H1 (cell line): ENCODE measurements around the gene CDH11. TPM values are rescaled to one million over a fixed set of nuclear protein-coding genes. Genes with fewer than 3 reads are reported as not detected.

Experiments used
- CTCF ChIA-PET: fragments of 300-600 bp; sonication (Branson Sonifier 250); formaldehyde crosslinking; loops from one replicate; lab custom pipeline; 2021; ENCODE audit not compliant: partially characterized antibody; lab: Charles Lee
- POLR2A ChIA-PET: fragments of 300-600 bp; sonication (Branson Sonifier 250); formaldehyde crosslinking; loops from one replicate; lab custom pipeline; 2021; ENCODE audit warnings: inconsistent platforms; ENCODE audit not compliant: partially characterized antibody; lab: Charles Lee
- DNase-seq, 2 experiments: peaks; one replicate each; pipeline versions ENCODE4 v3.0.0 to v3.0.0-alpha.2; 2010 to 2022; ENCODE audit warnings: low spot score in 2 of 2, low read depth in 1 of 2, mixed read lengths in 1 of 2
- FAIRE-seq: peaks from 2 replicates; lab custom pipeline; 2011; peaks lifted over from hg19 to GRCh38; lab: Jason Lieb, UNC
- H2AFZ ChIP-seq: 2 replicates; pipeline ENCODE4 v1.8.1; 2012; ENCODE audit warnings: low read length, inconsistent platforms
- H2AK5ac ChIP-seq: 2 replicates; pipeline ENCODE4 v1.6.1; 2013; ENCODE audit warnings: low read depth, low read length
- H2BK120ac ChIP-seq: replicated peaks from 2 replicates; pipeline ENCODE3; 2013; ENCODE audit warnings: low read depth, low read length, inconsistent platforms
- H2BK12ac ChIP-seq: 2 replicates; pipeline ENCODE4 v1.6.1; 2013; ENCODE audit warnings: low read depth, low read length
- H2BK15ac ChIP-seq: 2 replicates; pipeline ENCODE4 v1.6.1; 2013; ENCODE audit warnings: low read length
- H2BK20ac ChIP-seq: 2 replicates; pipeline ENCODE4 v1.6.1; 2013; ENCODE audit warnings: low read length
- H2BK5ac ChIP-seq: 2 replicates; pipeline ENCODE4 v1.6.1; 2013; ENCODE audit warnings: low read depth, low read length
- H3K14ac ChIP-seq: 2 replicates; pipeline ENCODE4 v1.6.1; 2013; ENCODE audit warnings: inconsistent platforms; ENCODE audit not compliant: insufficient read length
- H3K18ac ChIP-seq: 2 replicates; pipeline ENCODE4 v1.6.1; 2013; ENCODE audit warnings: low read length; ENCODE audit errors: extremely low read depth
- H3K23ac ChIP-seq: 2 replicates; pipeline ENCODE4 v1.6.1; 2013; ENCODE audit warnings: inconsistent platforms; ENCODE audit not compliant: insufficient read length
- H3K23me2 ChIP-seq: 2 replicates; pipeline ENCODE4 v1.6.1; 2013; ENCODE audit warnings: low read depth, low read length
- H3K27ac ChIP-seq: 2 replicates; pipeline ENCODE4 v1.6.1; 2011; ENCODE audit warnings: low read depth, low read length, inconsistent platforms
- H3K27me3 ChIP-seq, 4 experiments: replicated peaks in 1 of 4; 1 replicate in 1 of 4; 2 replicates in 3 of 4; pipeline versions ENCODE4 v1.6.1 to v1.8.1; 2011 to 2013; ENCODE audit warnings: low read length in 3 of 4, mild to moderate bottlenecking in 3 of 4, inconsistent platforms in 2 of 4, mixed read lengths in 2 of 4, moderate library complexity in 1 of 4; ENCODE audit not compliant: control insufficient read depth in 3 of 4, insufficient read depth in 3 of 4; ENCODE audit errors: extremely low read depth in 1 of 4
- H3K36me3 ChIP-seq, 4 experiments: 2 replicates each; pipeline versions ENCODE4 v1.6.1 to v1.8.1; 2011 to 2013; ENCODE audit warnings: mild to moderate bottlenecking in 4 of 4, low read length in 3 of 4, moderate library complexity in 2 of 4, control low read depth in 1 of 4, inconsistent platforms in 1 of 4; ENCODE audit not compliant: insufficient read depth in 4 of 4, control insufficient read depth in 2 of 4
- H3K4ac ChIP-seq: replicated peaks from 2 replicates; pipeline ENCODE3; 2013; ENCODE audit warnings: low read length, low read depth, mixed read lengths, inconsistent platforms; ENCODE audit not compliant: insufficient read length
- H3K4me1 ChIP-seq, 4 experiments: replicated peaks in 1 of 4; 1 replicate in 1 of 4; 2 replicates in 3 of 4; pipeline versions ENCODE4 v1.6.1 to v1.8.1; 2011 to 2013; ENCODE audit warnings: low read length in 3 of 4, inconsistent platforms in 2 of 4, mixed read lengths in 1 of 4; ENCODE audit not compliant: insufficient read depth in 4 of 4, control insufficient read depth in 3 of 4
- H3K4me2 ChIP-seq, 2 experiments: 2 replicates each; pipeline versions ENCODE4 v1.6.1 to v1.8.1; 2011 to 2013; ENCODE audit warnings: low read depth in 2 of 2, low read length in 2 of 2, control low read depth in 1 of 2, inconsistent platforms in 1 of 2, mild to moderate bottlenecking in 1 of 2; ENCODE audit not compliant: insufficient read depth in 1 of 2
- H3K4me3 ChIP-seq, 4 experiments: fragments of 200-600, 300-600 bp in 1 of 4; sonication (generic), shearing (Covaris generic), sonication (Bioruptor Twin) in 1 of 4; 2 replicates each; pipeline versions ENCODE4 v1.5.1 to v1.8.1; 2011 to 2016; ENCODE audit warnings: low read length in 4 of 4, low read depth in 3 of 4, control low read depth in 2 of 4, inconsistent platforms in 2 of 4, mild to moderate bottlenecking in 2 of 4, mixed read lengths in 1 of 4, moderate library complexity in 1 of 4; ENCODE audit not compliant: insufficient read depth in 2 of 4; ENCODE audit errors: extremely low read depth in 1 of 4
- H3K56ac ChIP-seq: replicated peaks from 2 replicates; pipeline ENCODE3; 2013; ENCODE audit warnings: low read depth, mild to moderate bottlenecking, mixed read lengths, low read length, inconsistent platforms; ENCODE audit not compliant: insufficient read length
- H3K79me1 ChIP-seq: 2 replicates; pipeline ENCODE4 v1.6.1; 2013; ENCODE audit warnings: low read depth, low read length, control low read depth
- H3K79me2 ChIP-seq, 2 experiments: 2 replicates each; pipeline versions ENCODE4 v1.6.1 to v1.8.1; 2012 to 2013; ENCODE audit warnings: low read length in 2 of 2, mild to moderate bottlenecking in 2 of 2, inconsistent platforms in 1 of 2; ENCODE audit not compliant: insufficient read depth in 2 of 2, control insufficient read depth in 1 of 2
- H3K9ac ChIP-seq, 4 experiments: replicated peaks in 1 of 4; 1 replicate in 1 of 4; 2 replicates in 3 of 4; pipeline versions ENCODE4 v1.6.1 to v1.8.1; 2011 to 2013; ENCODE audit warnings: low read depth in 3 of 4, low read length in 3 of 4, control low read depth in 2 of 4, mild to moderate bottlenecking in 2 of 4, moderate library complexity in 2 of 4, inconsistent platforms in 1 of 4; ENCODE audit errors: extremely low read depth in 1 of 4
- H3K9me3 ChIP-seq, 2 experiments: 2 replicates each; pipeline versions ENCODE4 v1.6.1 to v1.8.1; 2012 to 2013; ENCODE audit warnings: mild to moderate bottlenecking in 2 of 2, moderate library complexity in 2 of 2, control low read depth in 1 of 2, inconsistent platforms in 1 of 2, low read depth in 1 of 2, low read length in 1 of 2, mixed read lengths in 1 of 2; ENCODE audit not compliant: insufficient read depth in 2 of 2
- H4K20me1 ChIP-seq, 2 experiments: replicated peaks in 1 of 2; 2 replicates each; pipeline versions ENCODE3 to v1.8.1; 2011 to 2013; ENCODE audit warnings: inconsistent platforms in 2 of 2, low read length in 2 of 2, mild to moderate bottlenecking in 1 of 2; ENCODE audit not compliant: insufficient read depth in 2 of 2, control insufficient read depth in 1 of 2
- H4K5ac ChIP-seq: 2 replicates; pipeline ENCODE4 v1.6.1; 2013; ENCODE audit warnings: low read length, low read depth, mixed read lengths, inconsistent platforms; ENCODE audit not compliant: insufficient read length
- H4K8ac ChIP-seq: 2 replicates; pipeline ENCODE4 v1.8.0; 2013; ENCODE audit warnings: mild to moderate bottlenecking, moderate library complexity, low read length, inconsistent platforms; ENCODE audit not compliant: insufficient read depth; ENCODE audit errors: extremely low read depth
- H4K91ac ChIP-seq: replicated peaks from 2 replicates; pipeline ENCODE3; 2013; ENCODE audit warnings: low read length, mixed read lengths, inconsistent platforms; ENCODE audit not compliant: insufficient read length
- CEBPB ChIP-seq: IDR thresholded peaks from 2 replicates; pipeline ENCODE4 v1.6.1; 2012; ENCODE audit warnings: low read depth, low read length
- EZH2 ChIP-seq: fragments of 200-600 bp; sonication (generic); IDR thresholded peaks from 2 replicates; pipeline ENCODE4 v1.7.1; 2012; ENCODE audit warnings: low read depth, mild to moderate bottlenecking, moderate library complexity, low read length, inconsistent platforms; ENCODE audit not compliant: severe bottlenecking
- GTF2F1 ChIP-seq: IDR thresholded peaks from 2 replicates; pipeline ENCODE4 v1.6.1; 2012; ENCODE audit warnings: low read depth, low read length, improper control_type of control experiment, borderline replicate concordance
- KDM1A ChIP-seq: fragments of 200-600, 300-600 bp; sonication (generic); IDR thresholded peaks from 2 replicates; pipeline ENCODE4 v1.7.1; 2016; ENCODE audit warnings: mild to moderate bottlenecking, low read length, borderline replicate concordance
- NANOG ChIP-seq: IDR thresholded peaks from 2 replicates; pipeline ENCODE4 v1.6.1; 2011; ENCODE audit warnings: low read length, low read depth, mild to moderate bottlenecking, inconsistent platforms; ENCODE audit not compliant: insufficient read depth, poor library complexity, severe bottlenecking
- POLR2A ChIP-seq, 2 experiments: IDR thresholded peaks; 1 replicate in 1 of 2; 2 replicates in 1 of 2; pipeline ENCODE4 v1.6.1; 2011; ENCODE audit warnings: low read depth in 2 of 2, low read length in 2 of 2, mild to moderate bottlenecking in 2 of 2; ENCODE audit errors: control extremely low read depth in 1 of 2
- SAP30 ChIP-seq: fragments of 300-600 bp; sonication (generic); IDR thresholded peaks from 2 replicates; pipeline ENCODE4 v1.7.1; 2012; ENCODE audit warnings: low read length, moderate library complexity, mild to moderate bottlenecking, inconsistent platforms; ENCODE audit not compliant: insufficient read depth, insufficient replicate concordance
- TAF7 ChIP-seq: optimal IDR thresholded peaks from 2 replicates; pipeline ENCODE3; 2011; ENCODE audit warnings: low read depth, mild to moderate bottlenecking, inconsistent platforms, low read length, moderate library complexity, borderline replicate concordance
- TBP ChIP-seq: IDR thresholded peaks from 2 replicates; pipeline ENCODE4 v1.6.1; 2011; ENCODE audit warnings: low read depth, low read length, improper control_type of control experiment
- TEAD4 ChIP-seq: IDR thresholded peaks from 2 replicates; pipeline ENCODE4 v1.6.1; 2012; ENCODE audit warnings: low read depth, low read length, inconsistent platforms, mixed read lengths
- WGBS, 2 experiments: shearing (Covaris generic) in 1 of 2; methylation state at CpG; one replicate each; pipeline versions ENCODE4 v1.1.6 to v1.1.7; 2013 to 2015; ENCODE audit warnings: low lambda C conversion rate in 2 of 2, mixed read lengths in 2 of 2, inconsistent platforms in 1 of 2, low coverage in 1 of 2, missing lambda C conversion rate in 1 of 2; ENCODE audit not compliant: insufficient replicate concordance in 2 of 2, insufficient coverage in 1 of 2, insufficient read length in 1 of 2; ENCODE audit errors: extremely low coverage in 1 of 2, missing lambda C conversion rate in 1 of 2; 5-methylcytosine and 5-hydroxymethylcytosine counted together
- polyA plus RNA-seq, 7 experiments: library from polyadenylated mRNA; depleted of rRNA in 3 of 7; stranded (reverse) in 5 of 7; unstranded in 2 of 7; fragments of >200 nt in 5 of 7; fragments of 200-250 nt in 2 of 7; gene quantifications; 1 replicate in 5 of 7; 2 replicates in 1 of 7; 4 replicates in 1 of 7; pipeline versions ENCODE4 v1.2.1 to v1.2.3, GENCODE V29; 2011 to 2013; ENCODE audit warnings: missing spikeins in 2 of 7, mixed read lengths in 2 of 7
- total RNA-seq: library from RNA; stranded (reverse); fragmentation: NEBNext Ultra II Directional; extraction: Animal tissue kit (Norgen Biotek cat#: 25700); gene quantifications from 2 replicates; pipeline ENCODE4 v1.2.1, GENCODE V29; 2021
- TF ChIP-seq, protein P1 (sequence below): IDR thresholded peaks from 2 replicates; pipeline ENCODE4 v1.6.1; 2011; ENCODE audit warnings: low read length, improper control_type of control experiment

The CDH11 gene
- total and polyA plus RNA-seq, 2 of the 8 experiments (the other 6 are each of a cell fraction or from before 2014, with no cell fraction given): 3.3 to 8.4 TPM

- Histone ChIP-seq H3K27me3 (no peaks in the 10 kb centered on the region), H3K4ac (no peak overlapping the region), H4K5ac (no peak overlapping the region), H3K56ac (no peak overlapping the region), H3K27ac (no peak overlapping the region), H4K91ac (no peak overlapping the region), H2BK15ac (no peak overlapping the region), H3K14ac (no peak overlapping the region), H4K8ac (no peak overlapping the region), H3K4me1 (no peaks in the 10 kb centered on the region), H2AK5ac (no peak overlapping the region), H3K9ac (no peak overlapping the region), H3K4me2 (no peak overlapping the region), H2BK12ac (no peak overlapping the region), H2BK5ac (no peak overlapping the region), H2AFZ (no peak overlapping the region), H3K23ac (no peak overlapping the region), H4K20me1 (no peaks in the 10 kb centered on the region), H2BK20ac (no peak overlapping the region), H3K79me2 (no peaks in the 10 kb centered on the region), H3K9me3 (no peaks in the 10 kb centered on the region), H3K18ac (no peak overlapping the region), H3K23me2 (no peaks in the 10 kb centered on the region), H3K4me3 (no peak overlapping the region), H3K79me1 (no peaks in the 10 kb centered on the region; the same call in 1 of the 2 replicates), H3K36me3 (no peaks in the 10 kb centered on the region), H2BK120ac (no peak overlapping the region)
- no peak for TF ChIP-seq TAF7
- TF ChIP-seq SAP30: no peak
- TF ChIP-seq, protein P1, sequence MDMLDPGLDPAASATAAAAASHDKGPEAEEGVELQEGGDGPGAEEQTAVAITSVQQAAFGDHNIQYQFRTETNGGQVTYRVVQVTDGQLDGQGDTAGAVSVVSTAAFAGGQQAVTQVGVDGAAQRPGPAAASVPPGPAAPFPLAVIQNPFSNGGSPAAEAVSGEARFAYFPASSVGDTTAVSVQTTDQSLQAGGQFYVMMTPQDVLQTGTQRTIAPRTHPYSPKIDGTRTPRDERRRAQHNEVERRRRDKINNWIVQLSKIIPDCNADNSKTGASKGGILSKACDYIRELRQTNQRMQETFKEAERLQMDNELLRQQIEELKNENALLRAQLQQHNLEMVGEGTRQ: no peak
- no peak for TF ChIP-seq GTF2F1
- no peak for TF ChIP-seq EZH2
- TF ChIP-seq CEBPB: no peak
- no peak for TF ChIP-seq TBP
- TF ChIP-seq POLR2A (IDR thresholded peaks at IDR 0.05; ENCODE audit: control extremely low read depth in 1 of 2, low read depth in 2 of 2, low read length in 2 of 2): no peak
- no peak for TF ChIP-seq TEAD4
- TF ChIP-seq KDM1A: no peak
- TF ChIP-seq NANOG: no peak
- ChIA-PET CTCF (no interaction called here), POLR2A (no interaction called here)
- DNase-seq: no peak
- FAIRE-seq: no peak
- 90% methylated on average over 3 of the region's 3 CpGs; no CpG with 5 or more reads in 1 of the 2 experiments for WGBS, 2 experiments
Observed at GRCh38 chr16:65098916-65099315, 22.9 kb downstream of the CDH11 start.
